ENCODE measurements around the gene STX1B.
A peak's percentile ranks its signal among the peaks of the same experiment; 100 is the strongest.

The STX1B gene

GRCh38 chr16:31000671-31001382 lies 9.6 kb downstream of the STX1B start:
- TF ChIP-seq POLR2AphosphoS5 (IDR thresholded peaks at IDR 0.05; ENCODE audit: low read depth, low read length) (no peak), SIN3A (IDR thresholded peaks at IDR 0.05; ENCODE audit: borderline replicate concordance, insufficient read depth, low read length) (no peak), REST (IDR thresholded peaks at IDR 0.05; ENCODE audit: insufficient read depth in 1 of 2, low read depth in 2 of 2, low read length in 2 of 2) (no peak), FOXP2 (optimal IDR thresholded peaks at IDR 0.05; ENCODE audit: borderline replicate concordance, extremely low read depth, extremely low read length, insufficient read depth) (no peak), TAF1 (IDR thresholded peaks at IDR 0.05; ENCODE audit: borderline replicate concordance, insufficient read depth, low read length) (no peak)

- TF ChIP-seq FOXP2 (optimal IDR thresholded peaks at IDR 0.05; ENCODE audit: borderline replicate concordance, extremely low read depth, extremely low read length, insufficient read depth): no peak
- TF ChIP-seq REST (IDR thresholded peaks at IDR 0.05; ENCODE audit: insufficient read depth in 1 of 2, low read depth in 2 of 2, low read length in 2 of 2): no peak
- TF ChIP-seq POLR2AphosphoS5 (IDR thresholded peaks at IDR 0.05; ENCODE audit: low read depth, low read length): no peak
- no peak for TF ChIP-seq TAF1 (IDR thresholded peaks at IDR 0.05; ENCODE audit: borderline replicate concordance, insufficient read depth, low read length)
- TF ChIP-seq SIN3A (IDR thresholded peaks at IDR 0.05; ENCODE audit: borderline replicate concordance, insufficient read depth, low read length): no peak
Observed at GRCh38 chr16:30998852-30999761, 11.3 kb downstream of the STX1B start.

GRCh38 chr16:30997725-30998711 lies 12.4 kb downstream of the STX1B start:
- TF ChIP-seq REST (IDR thresholded peaks at IDR 0.05; ENCODE audit: insufficient read depth in 1 of 2, low read depth in 2 of 2, low read length in 2 of 2) (no peak), POLR2AphosphoS5 (IDR thresholded peaks at IDR 0.05; ENCODE audit: low read depth, low read length) (no peak), TAF1 (IDR thresholded peaks at IDR 0.05; ENCODE audit: borderline replicate concordance, insufficient read depth, low read length) (no peak), FOXP2 (optimal IDR thresholded peaks at IDR 0.05; ENCODE audit: borderline replicate concordance, extremely low read depth, extremely low read length, insufficient read depth) (no peak), SIN3A (IDR thresholded peaks at IDR 0.05; ENCODE audit: borderline replicate concordance, insufficient read depth, low read length) (no peak)

- TF ChIP-seq FOXP2 (optimal IDR thresholded peaks at IDR 0.05; ENCODE audit: borderline replicate concordance, extremely low read depth, extremely low read length, insufficient read depth): no peak
- TF ChIP-seq POLR2AphosphoS5 (IDR thresholded peaks at IDR 0.05; ENCODE audit: low read depth, low read length): 0 out of 2 replicates have a peak, but pooled peaks have one; percentile 28
Observed at GRCh38 chr16:30996985-30997724, 13.3 kb downstream of the STX1B start.
